ENCODE data around the gene ARFIP1. TPM values are rescaled to one million over a fixed set of nuclear protein-coding genes. Genes with fewer than 3 reads are reported as not detected.

The ARFIP1 gene
- total and polyA plus RNA-seq, 9 of the 15 experiments (the other 6 are each of a cell fraction or from before 2014, with no cell fraction given): 14.1 to 25.1 (median 20.9) TPM

DNA sequence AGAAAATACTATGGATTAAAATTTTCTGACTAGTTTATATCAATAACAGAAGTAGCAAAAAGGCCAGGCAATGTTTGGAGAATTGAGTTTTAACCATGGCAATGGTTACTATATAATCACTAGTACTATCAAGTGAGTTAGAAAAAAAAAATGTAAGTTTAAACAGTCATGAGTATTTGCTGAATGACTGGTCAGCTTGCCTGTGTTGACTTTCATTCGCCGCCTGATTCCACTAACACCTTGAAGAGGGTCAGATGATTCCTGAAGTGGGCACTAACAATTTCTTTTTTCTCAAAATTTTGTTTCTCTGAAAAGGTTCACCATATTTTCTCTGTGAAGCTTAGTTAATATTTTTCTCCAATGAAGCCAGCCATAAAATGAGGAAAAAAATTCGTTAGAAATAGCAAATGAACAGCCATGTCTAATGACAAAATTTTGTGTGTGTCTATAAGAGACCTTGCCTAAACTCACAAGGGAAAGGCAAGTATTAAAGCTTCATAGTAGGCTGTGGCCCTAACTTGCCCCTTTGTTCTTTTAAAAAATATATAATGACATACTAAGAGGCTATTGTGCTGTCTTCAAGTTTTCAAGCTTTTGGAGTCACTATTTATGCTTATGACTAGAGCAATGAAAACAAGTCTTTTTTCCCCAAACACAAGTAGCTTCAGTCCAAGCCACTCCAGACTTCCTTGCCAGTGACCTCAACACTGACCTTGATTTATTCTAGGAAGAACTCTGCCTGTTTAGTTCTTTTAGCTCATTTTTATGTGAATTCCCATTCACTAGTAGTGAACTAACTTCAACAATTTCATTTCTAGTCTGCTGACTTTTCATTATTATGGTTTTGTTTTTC is 138.0 kb downstream of the ARFIP1 start:
- no peak overlapping the region for H3K9ac ChIP-seq (ENCODE audit: insufficient read depth in 1 of 2, low read depth in 2 of 2, low read length in 2 of 2)
- no peaks in the 10 kb centered on the region for H4K20me1 ChIP-seq (replicated peaks; ENCODE audit: control insufficient read depth, insufficient read depth, low read length)
- no peak for TF ChIP-seq MTA1 (IDR thresholded peaks at IDR 0.05; ENCODE audit: borderline replicate concordance)
- no peak for TF ChIP-seq ZBTB7A (IDR thresholded peaks at IDR 0.05; ENCODE audit: borderline replicate concordance, control insufficient read depth, low read depth, low read length)
- no peak for TF ChIP-seq ZNF140 (CRISPR knock-in tag; IDR thresholded peaks at IDR 0.05)
- no peak for TF ChIP-seq PYGO2 (tag; IDR thresholded peaks at IDR 0.05)
- TF ChIP-seq, protein P1, sequence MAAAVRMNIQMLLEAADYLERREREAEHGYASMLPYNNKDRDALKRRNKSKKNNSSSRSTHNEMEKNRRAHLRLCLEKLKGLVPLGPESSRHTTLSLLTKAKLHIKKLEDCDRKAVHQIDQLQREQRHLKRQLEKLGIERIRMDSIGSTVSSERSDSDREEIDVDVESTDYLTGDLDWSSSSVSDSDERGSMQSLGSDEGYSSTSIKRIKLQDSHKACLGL (CRISPR knock-in tag; IDR thresholded peaks at IDR 0.05; ENCODE audit: borderline replicate concordance, poor library complexity, severe bottlenecking): no peak
- TF ChIP-seq HDAC2 (IDR thresholded peaks at IDR 0.05): no peak
- TF ChIP-seq, protein P2, sequence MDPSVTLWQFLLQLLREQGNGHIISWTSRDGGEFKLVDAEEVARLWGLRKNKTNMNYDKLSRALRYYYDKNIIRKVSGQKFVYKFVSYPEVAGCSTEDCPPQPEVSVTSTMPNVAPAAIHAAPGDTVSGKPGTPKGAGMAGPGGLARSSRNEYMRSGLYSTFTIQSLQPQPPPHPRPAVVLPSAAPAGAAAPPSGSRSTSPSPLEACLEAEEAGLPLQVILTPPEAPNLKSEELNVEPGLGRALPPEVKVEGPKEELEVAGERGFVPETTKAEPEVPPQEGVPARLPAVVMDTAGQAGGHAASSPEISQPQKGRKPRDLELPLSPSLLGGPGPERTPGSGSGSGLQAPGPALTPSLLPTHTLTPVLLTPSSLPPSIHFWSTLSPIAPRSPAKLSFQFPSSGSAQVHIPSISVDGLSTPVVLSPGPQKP (CRISPR knock-in tag; IDR thresholded peaks at IDR 0.05): no peak
- TF ChIP-seq, protein P3, sequence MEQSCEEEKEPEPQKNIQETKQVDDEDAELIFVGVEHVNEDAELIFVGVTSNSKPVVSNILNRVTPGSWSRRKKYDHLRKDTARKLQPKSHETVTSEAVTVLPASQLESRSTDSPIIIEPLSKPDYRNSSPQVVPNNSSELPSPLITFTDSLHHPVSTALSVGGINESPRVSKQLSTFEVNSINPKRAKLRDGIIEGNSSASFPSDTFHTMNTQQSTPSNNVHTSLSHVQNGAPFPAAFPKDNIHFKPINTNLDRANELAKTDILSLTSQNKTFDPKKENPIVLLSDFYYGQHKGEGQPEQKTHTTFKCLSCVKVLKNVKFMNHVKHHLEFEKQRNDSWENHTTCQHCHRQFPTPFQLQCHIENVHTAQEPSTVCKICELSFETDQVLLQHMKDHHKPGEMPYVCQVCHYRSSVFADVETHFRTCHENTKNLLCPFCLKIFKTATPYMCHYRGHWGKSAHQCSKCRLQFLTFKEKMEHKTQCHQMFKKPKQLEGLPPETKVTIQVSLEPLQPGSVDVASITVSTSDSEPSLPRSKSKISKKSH (CRISPR knock-in tag; IDR thresholded peaks at IDR 0.05): no peak
- TF ChIP-seq, protein P4, sequence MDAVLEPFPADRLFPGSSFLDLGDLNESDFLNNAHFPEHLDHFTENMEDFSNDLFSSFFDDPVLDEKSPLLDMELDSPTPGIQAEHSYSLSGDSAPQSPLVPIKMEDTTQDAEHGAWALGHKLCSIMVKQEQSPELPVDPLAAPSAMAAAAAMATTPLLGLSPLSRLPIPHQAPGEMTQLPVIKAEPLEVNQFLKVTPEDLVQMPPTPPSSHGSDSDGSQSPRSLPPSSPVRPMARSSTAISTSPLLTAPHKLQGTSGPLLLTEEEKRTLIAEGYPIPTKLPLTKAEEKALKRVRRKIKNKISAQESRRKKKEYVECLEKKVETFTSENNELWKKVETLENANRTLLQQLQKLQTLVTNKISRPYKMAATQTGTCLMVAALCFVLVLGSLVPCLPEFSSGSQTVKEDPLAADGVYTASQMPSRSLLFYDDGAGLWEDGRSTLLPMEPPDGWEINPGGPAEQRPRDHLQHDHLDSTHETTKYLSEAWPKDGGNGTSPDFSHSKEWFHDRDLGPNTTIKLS (IDR thresholded peaks at IDR 0.05; ENCODE audit: borderline replicate concordance, low read depth): no peak
- no peak for TF ChIP-seq EZH2 (IDR thresholded peaks at IDR 0.05; ENCODE audit: borderline replicate concordance, low read depth, low read length)
- TF ChIP-seq HNRNPL (IDR thresholded peaks at IDR 0.05; ENCODE audit: low read depth, low read length): no peak
- TF ChIP-seq ZNF263 (CRISPR knock-in tag; IDR thresholded peaks at IDR 0.05; ENCODE audit: borderline replicate concordance): no peak
- FAIRE-seq (peak; percentile 60), DNase-seq (ENCODE audit: extremely low read depth in 1 of 4, low spot score in 3 of 4) (no peak), ATAC-seq (no peak)
- no TSS peak for BruUV-seq (replicated peaks)
- no peak overlapping the region for H3K27ac ChIP-seq (ENCODE audit: extremely low read depth, low read depth, low read length)
- H3K4me2 ChIP-seq (ENCODE audit: insufficient read depth, low read length): no peak overlapping the region
- H3K36me3 ChIP-seq (ENCODE audit: control insufficient read depth, insufficient read depth, low read length): no peaks in the 10 kb centered on the region
- intact Hi-C loops (cut with micrococcal nuclease) (no loop called here), in situ Hi-C loops (cut with MboI) (no loop called here)
- H3K9me3 ChIP-seq (replicated peaks; ENCODE audit: control insufficient read depth, insufficient read depth, low read depth, low read length): no peaks in the 10 kb centered on the region
- H3K4me3 ChIP-seq: no peak overlapping the region
- no peaks in the 10 kb centered on the region for H3K79me2 ChIP-seq (ENCODE audit: control insufficient read depth, insufficient read depth, low read length)
- ChIA-PET POLR2A (interaction anchor here (0.5 to 0.8 kb wide), 2 partner anchors 10 kb away, joined by 3 read pairs; no protein-coding TSS in a partner anchor), CTCF (ENCODE audit: low intra/inter-chr PET ratio) (no interaction called here)
- H3K9me1 ChIP-seq (ENCODE audit: control insufficient read depth, insufficient read depth, low read length): no peaks in the 10 kb centered on the region
- no peaks in the 10 kb centered on the region for H3K4me1 ChIP-seq (replicated peaks in 1 of 2; ENCODE audit: control insufficient read depth in 2 of 2, insufficient read depth in 2 of 2, low read length in 2 of 2)
- 51% methylated on average over 3 of the region's 3 CpGs for WGBS (ENCODE audit: insufficient coverage, low coverage, missing lambda C conversion rate)
- H3K27me3 ChIP-seq (ENCODE audit: control insufficient read depth in 2 of 2, insufficient read depth in 2 of 2, low read length in 2 of 2): no peaks in the 10 kb centered on the region
- no peak overlapping the region for H2AFZ ChIP-seq (ENCODE audit: low read depth, low read length)
